H9 (cell line): ENCODE data around the gene USP35. TPM values are rescaled to one million over a fixed set of nuclear protein-coding genes. Genes with fewer than 3 reads are reported as not detected.

Experiments used
- DNase-seq: peaks from one replicate; pipeline ENCODE4 v3.0.0-alpha.2; 2017
- H2AFZ ChIP-seq: one replicate; pipeline ENCODE4 v1.6.1; 2013; ENCODE audit warnings: mild to moderate bottlenecking, low read length, control low read depth, moderate library complexity
- H2AK5ac ChIP-seq: 2 replicates; pipeline ENCODE4 v1.6.1; 2013; ENCODE audit warnings: low read length, control low read depth, mixed read lengths; ENCODE audit not compliant: insufficient read length
- H2BK120ac ChIP-seq: one replicate; pipeline ENCODE4 v1.6.1; 2013; ENCODE audit warnings: low read depth, mild to moderate bottlenecking, low read length, control low read depth, inconsistent platforms; ENCODE audit not compliant: poor library complexity, severe bottlenecking
- H2BK12ac ChIP-seq: 2 replicates; pipeline ENCODE4 v1.6.1; 2013; ENCODE audit warnings: low read length, control low read depth, mixed read lengths, low read depth; ENCODE audit not compliant: insufficient read length
- H2BK15ac ChIP-seq: 2 replicates; pipeline ENCODE4 v1.6.1; 2013; ENCODE audit warnings: low read depth, low read length, control low read depth
- H2BK20ac ChIP-seq: one replicate; pipeline ENCODE4 v1.6.1; 2013; ENCODE audit warnings: low read depth, mild to moderate bottlenecking, low read length, control low read depth, inconsistent platforms; ENCODE audit not compliant: poor library complexity, severe bottlenecking
- H2BK5ac ChIP-seq: 2 replicates; pipeline ENCODE4 v1.6.1; 2013; ENCODE audit warnings: low read length, control low read depth, mixed read lengths; ENCODE audit not compliant: insufficient read length
- H3K14ac ChIP-seq: 2 replicates; pipeline ENCODE4 v1.6.1; 2013; ENCODE audit warnings: low read length, control low read depth; ENCODE audit not compliant: insufficient read depth
- H3K18ac ChIP-seq: 2 replicates; pipeline ENCODE4 v1.6.1; 2013; ENCODE audit warnings: low read depth, mild to moderate bottlenecking, mixed read lengths, low read length, control low read depth; ENCODE audit not compliant: insufficient read length
- H3K23ac ChIP-seq: 2 replicates; pipeline ENCODE4 v1.6.1; 2013; ENCODE audit warnings: low read length, control low read depth, mixed read lengths, low read depth; ENCODE audit not compliant: insufficient read length
- H3K23me2 ChIP-seq: 2 replicates; pipeline ENCODE4 v1.6.1; 2013; ENCODE audit warnings: low read depth, mild to moderate bottlenecking, mixed read lengths, low read length, control low read depth; ENCODE audit not compliant: insufficient read length, poor library complexity, severe bottlenecking
- H3K27ac ChIP-seq: 2 replicates; pipeline ENCODE4 v1.5.1; 2013; ENCODE audit warnings: low read length, control low read depth, mixed read lengths, low read depth; ENCODE audit not compliant: insufficient read length
- H3K27me3 ChIP-seq: 2 replicates; pipeline ENCODE4 v1.6.1; 2013; ENCODE audit warnings: low read length, control low read depth, inconsistent platforms; ENCODE audit not compliant: insufficient read depth
- H3K4ac ChIP-seq: 2 replicates; pipeline ENCODE4 v1.6.1; 2013; ENCODE audit warnings: low read depth, mild to moderate bottlenecking, control low read depth, inconsistent platforms, low read length, moderate library complexity
- H3K4me1 ChIP-seq: 2 replicates; pipeline ENCODE4 v1.6.1; 2013; ENCODE audit warnings: low read length, control low read depth, inconsistent platforms; ENCODE audit not compliant: insufficient read depth
- H3K4me2 ChIP-seq: 2 replicates; pipeline ENCODE4 v1.6.1; 2013; ENCODE audit warnings: low read length, control low read depth, mixed read lengths; ENCODE audit not compliant: insufficient read length, insufficient read depth
- H3K56ac ChIP-seq: 2 replicates; pipeline ENCODE4 v1.6.1; 2013; ENCODE audit warnings: low read depth, mild to moderate bottlenecking, mixed read lengths, low read length, control low read depth; ENCODE audit not compliant: insufficient read length
- H3K79me1 ChIP-seq: 2 replicates; pipeline ENCODE4 v1.6.1; 2013; ENCODE audit warnings: low read depth, mild to moderate bottlenecking, moderate library complexity, low read length, control low read depth, inconsistent platforms; ENCODE audit not compliant: insufficient read depth, poor library complexity, severe bottlenecking
- H3K79me2 ChIP-seq: 2 replicates; pipeline ENCODE4 v1.6.1; 2013; ENCODE audit warnings: low read length, control low read depth, inconsistent platforms; ENCODE audit not compliant: insufficient read depth
- H3K9ac ChIP-seq: 2 replicates; pipeline ENCODE4 v1.6.1; 2013; ENCODE audit warnings: low read length, control low read depth, mixed read lengths; ENCODE audit not compliant: insufficient read length; ENCODE audit errors: extremely low read depth
- H3K9me3 ChIP-seq: one replicate; pipeline ENCODE4 v1.6.1; 2013; ENCODE audit warnings: low read depth, low read length, inconsistent platforms; ENCODE audit not compliant: control insufficient read depth
- H3T11ph ChIP-seq: one replicate; pipeline ENCODE4 v1.6.1; 2013; ENCODE audit warnings: mild to moderate bottlenecking, low read length, control low read depth, inconsistent platforms
- H4K20me1 ChIP-seq: one replicate; pipeline ENCODE4 v1.6.1; 2013; ENCODE audit not compliant: control insufficient read depth, insufficient read length, insufficient read depth
- H4K5ac ChIP-seq: 2 replicates; pipeline ENCODE4 v1.6.1; 2013; ENCODE audit warnings: low read depth, mild to moderate bottlenecking, mixed read lengths, low read length, control low read depth; ENCODE audit not compliant: insufficient read length
- H4K8ac ChIP-seq: replicated peaks from 2 replicates; pipeline ENCODE4 v1.6.1; 2013; ENCODE audit warnings: low read length, control low read depth, mixed read lengths, low read depth; ENCODE audit not compliant: insufficient read length
- H4K91ac ChIP-seq: 2 replicates; pipeline ENCODE4 v1.6.1; 2013; ENCODE audit warnings: low read depth, mild to moderate bottlenecking, moderate library complexity, mixed read lengths, low read length, control low read depth; ENCODE audit not compliant: insufficient read length
- H3K27ac Mint-ChIP-seq, 3 experiments: 2 replicates in 2 of 3; 3 replicates in 1 of 3; pipeline ENCODE4 v1.8.0; 2020 to 2021; ENCODE audit warnings: mixed read lengths in 3 of 3, mild to moderate bottlenecking in 1 of 3, moderate library complexity in 1 of 3
- H3K27me3 Mint-ChIP-seq: 2 replicates; pipeline ENCODE4 v1.8.0; 2021; ENCODE audit warnings: low read depth, mild to moderate bottlenecking, moderate library complexity, mixed read lengths
- H3K36me3 Mint-ChIP-seq, 3 experiments: 2 replicates in 2 of 3; 3 replicates in 1 of 3; pipeline ENCODE4 v1.8.0; 2020 to 2021; ENCODE audit warnings: low read depth in 3 of 3, mixed read lengths in 3 of 3; ENCODE audit not compliant: insufficient read depth in 1 of 3
- H3K4me1 Mint-ChIP-seq, 2 experiments: 2 replicates each; pipeline ENCODE4 v1.8.0; 2020; ENCODE audit warnings: mixed read lengths in 2 of 2
- H3K4me3 Mint-ChIP-seq, 2 experiments: 2 replicates in 1 of 2; 3 replicates in 1 of 2; pipeline ENCODE4 v1.8.0; 2020 to 2021; ENCODE audit warnings: mild to moderate bottlenecking in 2 of 2, mixed read lengths in 2 of 2, moderate library complexity in 1 of 2
- H3K9me3 Mint-ChIP-seq, 2 experiments: 2 replicates in 1 of 2; 3 replicates in 1 of 2; pipeline ENCODE4 v1.8.0; 2020; ENCODE audit warnings: mild to moderate bottlenecking in 2 of 2, mixed read lengths in 2 of 2, moderate library complexity in 1 of 2
- CTCF ChIP-seq: fragments of 200-600 bp; sonication (generic); conservative IDR thresholded peaks from 3 replicates; pipeline ENCODE4 v1.8.0; 2021; ENCODE audit warnings: antibody characterized with exemption, mild to moderate bottlenecking
- WGBS: extraction: QIAGEN DNeasy Blood & Tissue Kit; methylation state at CpG from one replicate; pipeline ENCODE4 v1.1.7; 2013; ENCODE audit warnings: missing lambda C conversion rate, low lambda C conversion rate, mixed read lengths; ENCODE audit not compliant: insufficient read length; ENCODE audit errors: extremely low coverage; 5-methylcytosine and 5-hydroxymethylcytosine counted together
- total RNA-seq: library from RNA; stranded (reverse); gene quantifications from 2 replicates; pipeline ENCODE4 v1.2.1, GENCODE V29; 2021

The USP35 gene
- total RNA-seq, 1 experiment from 2014 or later = 6.8 TPM

GRCh38 chr11:78145511-78146025 is 43.2 kb upstream of the USP35 start:
- Histone ChIP-seq H3K79me2 (0 out of 2 replicates have a peak, but pooled peaks cover 2% of the 10 kb centered on the region), H4K5ac (no peak overlapping the region)
- WGBS = no CpG with 5 or more reads among the region's 1 CpG

More at GRCh38 chr11:78145511-78146025, 43.2 kb upstream of the USP35 start:
- Histone ChIP-seq H3K18ac (no peak overlapping the region), H4K8ac (no peak overlapping the region), H3K4ac (no peak overlapping the region), H3K79me1 (no peaks in the 10 kb centered on the region), H3T11ph (no peak overlapping the region), H3K23me2 (no peaks in the 10 kb centered on the region), H3K56ac (no peak overlapping the region), H3K14ac (no peak overlapping the region), H3K23ac (no peak overlapping the region), H3K27me3 (no peaks in the 10 kb centered on the region), H4K91ac (no peak overlapping the region), H2BK20ac (no peak overlapping the region), H2BK12ac (no peak overlapping the region), H2BK15ac (no peak overlapping the region), H2BK5ac (no peak overlapping the region), H3K9ac (no peak overlapping the region), H3K27ac (no peak overlapping the region), H2AK5ac (no peak overlapping the region), H3K4me2 (no peak overlapping the region), H2BK120ac (no peak overlapping the region), H3K9me3 (no peaks in the 10 kb centered on the region), H2AFZ (no peak overlapping the region), H3K4me1 (no peaks in the 10 kb centered on the region), H4K20me1 (no peaks in the 10 kb centered on the region)
- DNase-seq = no peak
- no peak for TF ChIP-seq CTCF
- peak overlapping the region in 2 of 3 experiments; percentile 10 to 18; a peak in 4 of 7 replicates for H3K27ac Mint-ChIP-seq
- H3K27me3 Mint-ChIP-seq = no peaks in the 10 kb centered on the region
- H3K9me3 Mint-ChIP-seq = no peaks in the 10 kb centered on the region
- no peak overlapping the region for H3K4me3 Mint-ChIP-seq
- peaks cover 8 to 33% (median 23%) of the 10 kb centered on the region in 3 experiments; a peak in 6 of 7 replicates for H3K36me3 Mint-ChIP-seq
- H3K4me1 Mint-ChIP-seq = peaks cover 12 to 14% of the 10 kb centered on the region in 2 experiments
